NCI-H2171 treated with DMSO at 0.1 percent for 48 hours (cell line): ENCODE measurements around the gene MAN2C1.
"Not testable (repeated sequence)": the region's sequence is repeated elsewhere in the genome, so short reads cannot be mapped to it uniquely, and the experiment has no call there.

Experiments used
- DNase-seq: peaks from one replicate; lab custom pipeline; 2025; lab: John Stamatoyannopoulos, UW

The MAN2C1 gene

GRCh38 chr15:75346796-75347221, 21.6 kb downstream of the MAN2C1 start, which contains the start of gene NEIL1:
NEIL1 (plus strand) TSS chr15:75347039; CDS start chr15:75348906, 1,867 bp downstream.
- DNase-seq = no peak

GRCh38 chr15:75343953-75344352, 24.5 kb downstream of the MAN2C1 start:
- DNase-seq = not testable (repeated sequence)

GRCh38 chr15:75342221-75342620, 26.2 kb downstream of the MAN2C1 start:
- no peak for DNase-seq

GRCh38 chr15:75339531-75340240, 28.7 kb downstream of the MAN2C1 start:
- no peak for DNase-seq

- no peak for DNase-seq
These were observed 29.7 kb downstream of the MAN2C1 start for GRCh38 chr15:75338661-75339240.

- peak; percentile 94 for DNase-seq
These were observed 32.6 kb downstream of the MAN2C1 start, which contains the start of gene COMMD4 for GRCh38 chr15:75335705-75336355. COMMD4 (plus strand) TSS chr15:75336063; CDS start chr15:75336090, 27 bp downstream.

- DNase-seq = no peak
These were observed 33.1 kb downstream of the MAN2C1 start for GRCh38 chr15:75335313-75335704.

GRCh38 chr15:75333654-75334419, 34.6 kb downstream of the MAN2C1 start:
- not testable (repeated sequence) for DNase-seq

- not testable (repeated sequence) for DNase-seq
These were observed 36.3 kb downstream of the MAN2C1 start for GRCh38 chr15:75332093-75332492.

- DNase-seq = no peak
These were observed 38.8 kb downstream of the MAN2C1 start for GRCh38 chr15:75329571-75329970.

GRCh38 chr15:75328493-75329314, 39.7 kb downstream of the MAN2C1 start:
- DNase-seq = no peak

- no peak for DNase-seq
These were observed 40.9 kb downstream of the MAN2C1 start for GRCh38 chr15:75327491-75327890.

GRCh38 chr15:75327005-75327404, 41.4 kb downstream of the MAN2C1 start:
- no peak for DNase-seq

GRCh38 chr15:75325922-75326321, 42.5 kb downstream of the MAN2C1 start:
- no peak for DNase-seq

- no peak for DNase-seq
These were observed 46.7 kb downstream of the MAN2C1 start for GRCh38 chr15:75321711-75322110.

GRCh38 chr15:75319231-75319897, 49.0 kb downstream of the MAN2C1 start:
- not testable (repeated sequence) for DNase-seq

- DNase-seq = no peak
These were observed 53.7 kb downstream of the MAN2C1 start for GRCh38 chr15:75314552-75315290.

- no peak for DNase-seq
These were observed 55.1 kb downstream of the MAN2C1 start for GRCh38 chr15:75313116-75313845.

GRCh38 chr15:75312548-75312947, 55.9 kb downstream of the MAN2C1 start:
- not testable (repeated sequence) for DNase-seq
